CD4-positive, alpha-beta T cell treated with Interleukin-17A for 4 hours (primary cell): Measurements from ENCODE around the gene PLAAT5.
"Not testable (repeated sequence)": the region's sequence is repeated elsewhere in the genome, so short reads cannot be mapped to it uniquely, and the experiment has no call there.

Source experiments
- DNase-seq: peaks from one replicate; pipeline ENCODE4 v3.0.0-alpha.2; 2020; ENCODE audit warnings: mixed read lengths

The PLAAT5 gene, protein sequence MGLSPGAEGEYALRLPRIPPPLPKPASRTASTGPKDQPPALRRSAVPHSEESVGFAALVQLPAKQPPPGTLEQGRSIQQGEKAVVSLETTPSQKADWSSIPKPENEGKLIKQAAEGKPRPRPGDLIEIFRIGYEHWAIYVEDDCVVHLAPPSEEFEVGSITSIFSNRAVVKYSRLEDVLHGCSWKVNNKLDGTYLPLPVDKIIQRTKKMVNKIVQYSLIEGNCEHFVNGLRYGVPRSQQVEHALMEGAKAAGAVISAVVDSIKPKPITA

DNA sequence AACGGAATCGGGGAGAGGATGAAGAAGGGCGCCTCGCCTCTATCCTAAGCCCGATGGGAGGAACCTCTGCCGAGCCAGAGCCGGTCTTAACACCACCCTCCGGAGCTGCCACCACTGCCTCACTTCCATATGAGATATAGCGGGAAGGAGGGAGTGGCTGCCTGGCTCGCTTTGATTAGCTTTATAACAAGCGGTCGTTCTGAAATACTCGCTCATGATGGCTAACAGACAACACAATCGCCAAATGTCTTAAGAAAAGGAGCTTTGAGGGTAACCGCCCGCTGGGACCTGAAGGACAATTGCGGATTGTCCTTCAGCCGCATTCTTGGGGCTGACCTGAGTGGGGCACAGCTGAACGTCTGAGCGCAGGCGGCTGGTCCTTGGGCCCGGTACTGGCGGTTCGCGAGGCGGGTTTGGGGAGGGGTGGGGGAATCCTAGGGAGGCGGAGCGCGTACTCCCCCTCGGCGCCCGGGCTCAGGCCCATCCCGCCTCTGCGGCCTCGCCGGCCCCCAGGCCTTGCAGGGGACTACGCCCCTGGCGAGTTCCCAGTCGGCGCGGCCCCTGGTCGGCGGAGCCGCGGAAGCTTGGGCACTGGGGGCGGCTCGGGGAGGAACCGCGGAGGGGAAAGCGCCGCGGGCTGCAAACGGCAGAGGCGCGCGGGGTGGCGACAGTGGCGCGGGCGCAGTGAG is at the start of gene PLAAT5:
Gene PLAAT5 (minus strand): TSS at position 617 of the 689 bp plus-strand sequence. CDS start 133 bp downstream, at position 484.
- DNase-seq = peak; percentile 43

- DNase-seq = peak; percentile 35
Measured at GRCh38 chr11:63537293-63538101, 46.5 kb upstream of the PLAAT5 start.

- DNase-seq = peak; percentile 51
Measured at GRCh38 chr11:63536669-63537292, 45.8 kb upstream of the PLAAT5 start, which contains the start of gene PLAAT4. Gene PLAAT4, plus strand, starts transcription at chr11:63536808. Its CDS starts 61 bp downstream, at chr11:63536869.

DNA sequence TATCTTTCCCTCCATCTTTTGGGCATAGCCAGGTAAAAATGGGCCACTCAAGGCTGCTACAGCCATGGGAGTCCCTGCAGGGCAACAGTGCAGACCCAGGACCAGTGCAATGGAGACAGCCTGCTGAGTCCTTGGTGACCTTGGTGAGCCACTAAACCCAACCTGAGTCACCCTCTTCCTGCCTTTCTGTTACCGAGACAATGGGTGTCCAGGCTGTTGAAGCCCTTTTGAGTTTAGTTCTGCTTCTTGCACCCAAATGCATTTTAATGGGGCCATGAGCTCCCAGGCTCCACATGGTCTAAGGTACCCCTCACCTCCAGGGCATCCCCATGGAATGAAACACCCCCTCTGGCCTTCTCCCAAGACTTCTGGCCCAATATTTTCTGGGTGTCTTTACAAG is 44.8 kb upstream of the PLAAT5 start:
- peak; percentile 62 for DNase-seq

GRCh38 chr11:63534895-63535461 is 44.0 kb upstream of the PLAAT5 start:
- DNase-seq = no peak

DNA sequence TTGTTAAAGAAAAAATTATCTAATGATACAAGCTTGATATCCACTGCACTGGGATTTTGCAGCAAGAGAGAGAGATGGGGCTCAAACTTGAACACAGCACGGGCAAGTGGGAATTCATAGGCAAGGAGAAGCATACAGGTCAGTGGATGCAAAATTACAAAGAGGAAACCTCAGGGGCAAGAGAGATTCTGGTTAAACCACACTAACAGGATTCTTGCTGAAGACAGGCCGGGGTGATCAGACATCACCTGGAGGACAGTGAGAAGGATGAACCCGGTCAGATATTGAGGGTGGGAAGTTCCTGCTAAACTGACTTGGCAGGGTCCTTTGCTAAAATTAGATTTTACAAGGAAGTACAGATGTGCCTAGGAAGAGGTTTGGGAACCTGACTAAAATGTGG is 43.1 kb upstream of the PLAAT5 start:
- DNase-seq = no peak

DNA sequence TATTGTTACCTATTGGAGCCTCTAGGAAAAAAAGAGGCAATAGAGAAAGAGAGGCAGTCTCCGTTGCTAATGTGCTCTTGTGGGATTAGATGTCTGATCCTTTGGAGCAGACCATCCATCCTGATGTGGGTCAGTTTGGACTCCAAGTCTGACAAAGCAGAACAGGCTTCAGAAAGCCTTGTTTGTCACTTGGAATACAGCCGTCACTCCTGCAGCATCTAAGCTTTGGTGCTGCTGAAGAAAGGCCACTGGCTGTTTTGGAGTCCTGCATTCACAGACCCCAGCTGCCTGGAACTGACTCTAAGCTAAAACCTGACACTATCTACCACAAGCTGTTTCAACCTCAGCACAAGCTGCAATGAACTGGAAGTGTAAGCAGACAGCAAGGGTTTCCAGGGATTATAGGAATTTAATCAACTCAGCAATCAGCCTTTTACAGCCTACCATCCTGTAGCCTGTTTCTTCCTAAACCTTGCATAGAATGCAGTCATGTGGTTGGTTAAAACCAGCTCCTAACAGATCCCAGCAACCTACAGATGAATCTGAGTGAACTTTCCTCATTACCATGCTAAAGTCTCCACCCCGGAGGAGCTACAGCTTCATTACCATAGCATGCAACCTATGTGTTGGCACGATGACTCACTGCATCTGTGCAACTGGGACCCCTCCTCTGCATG is 42.0 kb upstream of the PLAAT5 start:
- peak; percentile 21 for DNase-seq

- no peak for DNase-seq
Measured at GRCh38 chr11:63532117-63532516, 41.1 kb upstream of the PLAAT5 start.

- peak; percentile 69 for DNase-seq
Measured at GRCh38 chr11:63531074-63531792, 40.3 kb upstream of the PLAAT5 start.

DNA sequence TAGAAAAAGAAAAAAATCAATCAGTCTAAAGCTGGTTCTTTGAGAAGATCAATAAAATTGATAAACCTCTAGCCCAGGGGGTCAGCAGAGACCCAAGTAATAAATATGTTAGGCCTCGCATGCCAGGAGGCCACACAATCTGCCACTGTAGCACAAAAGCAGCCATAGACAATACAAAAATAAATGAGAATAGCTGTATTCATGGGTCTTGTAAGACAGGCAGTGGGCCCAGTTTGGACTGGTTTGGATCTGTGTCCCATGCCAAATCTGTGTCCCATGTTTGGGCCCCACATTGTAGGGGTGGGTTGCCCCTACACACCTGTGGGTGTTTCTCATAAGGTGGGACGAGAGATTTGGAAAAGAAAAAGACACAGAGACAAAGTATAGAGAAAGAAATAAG is 39.1 kb upstream of the PLAAT5 start:
- no peak for DNase-seq

DNA sequence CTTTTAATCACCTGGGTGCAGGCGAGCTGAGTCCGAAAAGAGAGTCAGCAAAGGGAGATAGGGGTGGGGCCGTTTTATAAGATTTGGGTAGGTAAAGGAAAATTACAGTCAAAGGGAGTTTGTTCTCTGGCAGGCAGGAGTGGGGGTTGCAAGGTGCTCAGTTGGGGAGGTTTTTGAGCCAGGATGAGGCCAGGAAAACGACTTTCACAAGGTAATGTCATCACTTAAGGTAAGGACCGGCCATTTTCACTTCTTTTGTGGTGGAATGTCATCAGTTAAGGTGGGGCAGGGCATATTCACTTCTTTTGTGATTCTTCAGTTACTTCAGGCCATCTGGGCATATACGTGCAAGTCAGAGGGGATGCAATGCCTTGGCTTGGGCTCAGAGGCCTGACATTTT is 38.4 kb upstream of the PLAAT5 start:
- not testable (repeated sequence) for DNase-seq

DNA sequence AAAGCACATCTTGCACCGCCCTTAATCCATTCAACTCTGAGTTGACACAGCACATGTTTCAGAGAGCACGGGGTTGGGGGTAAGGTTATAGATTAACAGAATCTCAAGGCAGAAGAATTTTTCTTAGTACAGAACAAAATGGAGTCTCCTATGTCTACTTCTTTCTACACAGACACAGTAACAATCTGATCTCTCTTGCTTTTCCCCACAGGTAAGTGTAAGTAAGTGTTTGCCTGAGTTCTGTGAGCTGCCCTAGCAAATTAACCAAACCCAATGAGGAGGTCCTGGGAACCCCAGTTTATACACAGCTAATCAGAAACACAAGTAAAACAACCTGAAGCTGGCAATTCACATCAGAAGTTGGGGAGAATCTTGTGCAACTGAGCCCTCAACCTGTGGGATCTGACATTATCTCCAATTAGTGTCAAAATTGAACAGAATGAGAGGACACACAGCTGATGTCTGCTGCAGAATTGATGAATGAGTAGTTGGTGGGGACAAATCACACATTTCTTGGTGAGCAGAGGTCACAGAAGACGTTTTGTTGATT is 37.8 kb upstream of the PLAAT5 start:
- DNase-seq = not testable (repeated sequence)

DNA sequence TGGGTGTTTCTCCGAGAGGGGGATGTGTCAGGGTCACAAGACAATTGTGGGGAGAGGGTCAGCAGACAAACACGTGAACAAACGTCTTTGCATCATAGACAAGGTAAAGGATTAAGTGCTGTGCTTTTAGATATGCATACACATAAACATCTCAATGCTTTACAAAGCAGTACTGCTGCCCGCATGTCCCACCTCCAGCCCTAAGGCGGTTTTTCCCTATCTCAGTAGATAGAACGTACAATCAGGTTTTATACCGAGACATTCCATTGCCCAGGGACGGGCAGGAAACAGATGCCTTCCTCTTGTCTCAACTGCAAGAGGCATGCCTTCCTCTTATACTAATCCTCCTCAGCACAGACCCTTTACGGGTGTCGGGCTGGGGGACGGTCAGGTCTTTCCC is 37.2 kb upstream of the PLAAT5 start:
- not testable (repeated sequence) for DNase-seq

GRCh38 chr11:63527667-63528066 is 36.7 kb upstream of the PLAAT5 start:
- no peak for DNase-seq

DNA sequence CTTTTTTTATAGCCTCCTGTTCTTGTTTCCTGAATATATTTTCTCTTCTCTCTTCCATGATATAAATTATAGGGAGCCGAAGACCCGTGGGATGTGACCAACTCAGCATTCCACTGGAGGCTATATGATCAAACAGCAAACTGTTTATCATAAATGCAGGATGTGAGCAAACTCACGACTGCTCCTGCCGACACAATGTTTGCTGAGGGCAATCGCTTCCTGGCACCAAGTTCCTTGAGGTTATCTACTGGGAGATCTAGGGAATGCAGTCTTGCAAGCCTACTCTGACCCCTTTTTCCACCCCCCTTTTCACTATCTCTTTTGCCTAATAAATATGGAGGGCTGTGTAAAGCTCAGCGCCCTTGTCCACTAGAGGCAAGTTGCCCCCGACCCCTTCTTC is 32.2 kb upstream of the PLAAT5 start:
- no peak for DNase-seq

GRCh38 chr11:63521896-63522295 is 30.9 kb upstream of the PLAAT5 start:
- DNase-seq = no peak

DNA sequence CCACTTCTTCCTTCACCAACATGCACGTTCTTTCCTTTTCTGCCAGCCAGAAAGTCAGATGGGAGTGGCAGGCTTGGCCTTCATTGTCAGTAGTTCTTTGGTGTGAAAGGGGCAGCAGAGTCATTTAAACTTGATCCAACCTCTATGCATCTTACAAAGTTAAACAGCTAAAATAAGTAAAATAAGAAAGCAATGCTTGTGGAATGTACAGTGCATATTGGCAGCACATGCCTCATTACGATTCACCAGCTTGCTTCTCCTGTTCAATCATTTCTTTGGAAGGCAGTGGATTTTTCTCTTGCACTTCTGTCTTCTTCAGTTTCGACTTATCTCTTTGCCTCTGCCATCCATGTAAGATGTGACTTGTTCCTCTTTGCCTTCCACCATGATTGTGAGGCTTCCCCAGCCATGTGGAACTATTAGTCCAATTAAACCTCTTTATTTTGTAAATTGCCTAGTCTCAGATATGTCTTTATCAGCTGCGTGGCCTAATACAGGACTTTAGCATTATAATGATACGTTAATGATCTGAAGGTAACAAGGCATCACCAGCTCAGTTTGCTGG is 29.7 kb upstream of the PLAAT5 start:
- DNase-seq = no peak

DNA sequence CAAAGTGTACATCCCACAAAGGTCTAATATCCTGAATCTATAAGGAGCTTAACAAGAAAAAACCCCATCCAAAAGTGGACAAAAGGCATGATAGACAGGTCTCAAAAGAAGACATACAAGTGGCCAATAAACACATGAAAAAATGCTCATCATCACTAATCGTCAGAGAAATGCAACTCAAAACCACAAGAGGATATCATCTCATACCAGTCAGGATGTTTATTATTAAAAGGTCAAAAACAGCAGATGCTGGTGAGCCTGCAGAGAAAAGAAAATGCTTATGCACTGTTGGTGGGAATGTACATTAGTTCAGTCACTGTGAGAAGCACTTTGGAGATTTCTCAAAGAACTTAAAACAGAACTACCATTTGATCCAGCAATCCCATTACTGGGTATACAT is 27.6 kb upstream of the PLAAT5 start:
- DNase-seq = no peak

DNA sequence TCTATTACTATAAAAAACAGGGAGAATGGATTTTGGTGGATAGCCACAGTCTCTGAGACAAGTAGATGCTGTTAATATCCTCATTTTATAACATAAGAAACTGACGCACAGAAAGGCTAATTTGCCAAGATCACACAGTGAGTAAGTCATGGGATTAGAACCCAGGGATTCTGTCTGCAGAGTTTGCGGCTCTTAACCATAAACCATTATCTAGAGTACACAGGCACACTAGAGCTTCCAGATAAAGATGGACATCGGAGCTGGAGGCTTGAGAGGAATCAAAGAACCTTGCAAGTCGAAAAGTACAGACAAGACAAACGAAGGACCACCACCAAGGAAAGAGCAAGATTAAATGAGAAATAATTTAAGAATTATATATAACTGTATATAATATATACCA is 26.2 kb upstream of the PLAAT5 start:
- no peak for DNase-seq

- DNase-seq = no peak
Measured at GRCh38 chr11:63516109-63516508, 25.1 kb upstream of the PLAAT5 start.

GRCh38 chr11:63512816-63513215 is 21.8 kb upstream of the PLAAT5 start:
- DNase-seq = no peak
